Panc1 (cell line): ENCODE data around the gene VNN1.

Experiments
- CTCF ChIP-seq: fragments of 450-650 bp; IDR thresholded peaks from 2 replicates; pipeline ENCODE4 v1.5.1; 2017; ENCODE audit warnings: mild to moderate bottlenecking
- POLR2AphosphoS5 ChIP-seq: IDR thresholded peaks from 2 replicates; pipeline ENCODE4 v1.6.1; 2012; ENCODE audit warnings: mild to moderate bottlenecking, low read depth, low read length, moderate library complexity
- REST ChIP-seq, 2 experiments: IDR thresholded peaks; 2 replicates each; pipeline ENCODE4 v1.6.1; 2011 to 2012; ENCODE audit warnings: low read depth in 2 of 2, control low read depth in 1 of 2, low read length in 1 of 2, mild to moderate bottlenecking in 1 of 2, moderate library complexity in 1 of 2; ENCODE audit not compliant: insufficient read depth in 1 of 2
- SIN3A ChIP-seq: IDR thresholded peaks from 2 replicates; pipeline ENCODE4 v1.6.1; 2012; ENCODE audit warnings: low read depth, mild to moderate bottlenecking, low read length, moderate library complexity, borderline replicate concordance; ENCODE audit not compliant: insufficient read depth
- TCF7L2 ChIP-seq: IDR thresholded peaks from 2 replicates; pipeline ENCODE4 v1.6.1; 2011; ENCODE audit warnings: mild to moderate bottlenecking, low read depth, low read length, inconsistent platforms

- TF ChIP-seq CTCF (no peak), REST (IDR thresholded peaks at IDR 0.05; ENCODE audit: insufficient read depth in 1 of 2, low read depth in 2 of 2, low read length in 1 of 2) (no peak), TCF7L2 (no peak), POLR2AphosphoS5 (no peak), SIN3A (no peak)
Measured at GRCh38 chr6:132758689-132759088, 44.8 kb upstream of the VNN1 start.
